Measurements from ENCODE around the gene TMEM176B. TPM values are rescaled to one million over a fixed set of nuclear protein-coding genes. Genes with fewer than 3 reads are reported as not detected.

The TMEM176B gene
- polyA plus RNA-seq, 3 donors = 30.6 to 1,279 (median 415) TPM

DNA sequence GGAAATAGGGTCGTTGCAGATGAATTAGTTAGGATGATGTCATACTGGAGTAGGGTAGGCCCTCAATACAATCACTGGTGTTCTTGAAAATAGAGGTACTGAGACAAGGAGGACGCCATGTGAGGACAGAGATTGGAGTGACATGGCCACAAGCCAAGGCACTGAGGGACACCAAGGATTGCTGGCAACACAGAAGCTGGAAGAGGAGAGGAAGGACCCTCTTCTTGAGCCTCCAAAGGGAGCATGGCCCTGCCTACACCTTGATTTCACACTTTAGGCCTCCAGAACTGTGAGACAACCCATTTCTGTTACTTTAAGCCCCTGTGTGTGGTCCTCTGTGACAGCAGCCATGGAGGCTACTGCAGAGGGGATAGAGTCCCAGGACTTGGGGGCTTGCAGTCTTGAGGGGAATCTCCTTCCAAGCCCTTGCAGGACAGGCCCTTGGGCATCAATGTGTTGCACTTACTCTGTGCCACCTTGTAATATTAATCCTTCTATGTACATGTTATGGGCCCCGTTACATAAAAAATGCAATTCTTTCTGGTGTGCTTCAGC, 48.5 kb upstream of the TMEM176B start:
- H3K27ac ChIP-seq (ENCODE audit: low read depth in 1 of 2, low read length in 2 of 2) = no peak overlapping the region
- WGBS (ENCODE audit: insufficient coverage) = 100% methylated on average over 1 of the region's 3 CpGs
- H3K4me2 ChIP-seq (replicated peaks; ENCODE audit: extremely low read depth, low read length, poor library complexity, severe bottlenecking) = no peak overlapping the region
- Mint-ChIP-seq H3K27ac (no peak overlapping the region), H3K27me3 (ENCODE audit: low read depth in 3 of 3) (peaks cover 3 to 12% (median 4%) of the 10 kb centered on the region in 3 donors), H3K4me3 (no peak overlapping the region), H3K4me1 (peaks cover 31% of the 10 kb centered on the region), H3K36me3 (no peaks in the 10 kb centered on the region), H3K9me3 (peaks cover 0 to 3% (median 0%) of the 10 kb centered on the region in 7 donors)
- no peak for DNase-seq
- H3K79me2 ChIP-seq (ENCODE audit: insufficient read depth, low read length) = no peaks in the 10 kb centered on the region
- intact Hi-C loops (cut with micrococcal nuclease) = no loop called here
- no peaks in the 10 kb centered on the region for H4K20me1 ChIP-seq (ENCODE audit: insufficient read depth, low read length)
- H3K9me3 ChIP-seq (replicated peaks in 1 of 2; ENCODE audit: control insufficient read depth in 1 of 2, insufficient read depth in 1 of 2, low read length in 2 of 2) = no peaks in the 10 kb centered on the region
- H3K9ac ChIP-seq (ENCODE audit: insufficient read depth, low read length, poor library complexity, severe bottlenecking) = no peak overlapping the region
- H3K36me3 ChIP-seq (replicated peaks in 1 of 2; ENCODE audit: control insufficient read depth in 1 of 2, insufficient read depth in 2 of 2, low read length in 2 of 2) = no peaks in the 10 kb centered on the region
- H3K4me1 ChIP-seq (ENCODE audit: control insufficient read depth in 1 of 2, insufficient read depth in 2 of 2, low read length in 2 of 2) = peaks cover 13 to 26% of the 10 kb centered on the region in 2 donors
- no peaks in the 10 kb centered on the region for H3K27me3 ChIP-seq (ENCODE audit: control insufficient read depth in 2 of 2, insufficient read depth in 2 of 2, low read length in 2 of 2)
- no peak overlapping the region for H2AFZ ChIP-seq (ENCODE audit: insufficient read depth, low read depth, low read length, poor library complexity, severe bottlenecking)
- no peak for TF ChIP-seq CTCF (IDR thresholded peaks at IDR 0.05)
- no peak overlapping the region for H3K4me3 ChIP-seq (replicated peaks in 1 of 3; ENCODE audit: low read depth in 2 of 3, low read length in 3 of 3)

DNA sequence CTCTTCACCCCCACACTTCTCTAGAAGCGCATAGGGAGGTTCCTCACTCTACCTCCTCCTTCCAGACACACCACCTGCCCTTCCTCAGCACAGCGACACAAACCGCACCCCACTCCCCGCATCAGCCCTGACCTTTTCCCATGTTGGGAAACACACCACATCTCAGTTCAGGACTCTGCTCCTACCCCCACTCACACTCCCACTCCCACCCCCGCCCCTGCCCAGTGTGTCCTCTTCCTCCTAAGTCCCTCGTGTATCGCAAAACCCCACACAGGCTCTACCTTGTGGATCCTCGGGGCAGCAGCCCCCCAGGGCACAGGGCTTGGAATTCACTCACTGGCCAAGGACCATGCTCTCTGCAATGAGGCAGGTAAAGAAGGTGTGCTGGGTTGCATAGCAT, 47.9 kb upstream of the TMEM176B start:
- Mint-ChIP-seq H3K9me3 (peaks cover 0 to 3% (median 0%) of the 10 kb centered on the region in 7 donors), H3K27me3 (ENCODE audit: low read depth in 3 of 3) (peaks cover 3 to 12% (median 4%) of the 10 kb centered on the region in 3 donors), H3K27ac (no peak overlapping the region), H3K4me1 (peaks cover 31% of the 10 kb centered on the region), H3K4me3 (no peak overlapping the region), H3K36me3 (no peaks in the 10 kb centered on the region)
- intact Hi-C loops (cut with micrococcal nuclease) = no loop called here
- Histone ChIP-seq H3K36me3 (replicated peaks in 1 of 2; ENCODE audit: control insufficient read depth in 1 of 2, insufficient read depth in 2 of 2, low read length in 2 of 2) (no peaks in the 10 kb centered on the region), H3K4me2 (replicated peaks; ENCODE audit: extremely low read depth, low read length, poor library complexity, severe bottlenecking) (no peak overlapping the region), H3K4me3 (replicated peaks in 1 of 3; ENCODE audit: low read depth in 2 of 3, low read length in 3 of 3) (no peak overlapping the region), H3K27me3 (ENCODE audit: control insufficient read depth in 2 of 2, insufficient read depth in 2 of 2, low read length in 2 of 2) (no peaks in the 10 kb centered on the region), H2AFZ (ENCODE audit: insufficient read depth, low read depth, low read length, poor library complexity, severe bottlenecking) (no peak overlapping the region), H4K20me1 (ENCODE audit: insufficient read depth, low read length) (no peaks in the 10 kb centered on the region), H3K4me1 (ENCODE audit: control insufficient read depth in 1 of 2, insufficient read depth in 2 of 2, low read length in 2 of 2) (peaks cover 13 to 26% of the 10 kb centered on the region in 2 donors), H3K79me2 (ENCODE audit: insufficient read depth, low read length) (no peaks in the 10 kb centered on the region), H3K9ac (ENCODE audit: insufficient read depth, low read length, poor library complexity, severe bottlenecking) (no peak overlapping the region), H3K27ac (ENCODE audit: low read depth in 1 of 2, low read length in 2 of 2) (no peak overlapping the region), H3K9me3 (replicated peaks in 1 of 2; ENCODE audit: control insufficient read depth in 1 of 2, insufficient read depth in 1 of 2, low read length in 2 of 2) (no peaks in the 10 kb centered on the region)
- WGBS (ENCODE audit: insufficient coverage) = 98% methylated on average over 7 of the region's 8 CpGs
- TF ChIP-seq CTCF (IDR thresholded peaks at IDR 0.05) = no peak
- no peak for DNase-seq

Data from CD14-positive monocyte (primary cell).